ENCODE data around the gene CCDC60. TPM values are rescaled to one million over a fixed set of nuclear protein-coding genes. Genes with fewer than 3 reads are reported as not detected.

CCDC60 gene
- total RNA-seq, 1 experiment from 2014 or later = not detected

DNA sequence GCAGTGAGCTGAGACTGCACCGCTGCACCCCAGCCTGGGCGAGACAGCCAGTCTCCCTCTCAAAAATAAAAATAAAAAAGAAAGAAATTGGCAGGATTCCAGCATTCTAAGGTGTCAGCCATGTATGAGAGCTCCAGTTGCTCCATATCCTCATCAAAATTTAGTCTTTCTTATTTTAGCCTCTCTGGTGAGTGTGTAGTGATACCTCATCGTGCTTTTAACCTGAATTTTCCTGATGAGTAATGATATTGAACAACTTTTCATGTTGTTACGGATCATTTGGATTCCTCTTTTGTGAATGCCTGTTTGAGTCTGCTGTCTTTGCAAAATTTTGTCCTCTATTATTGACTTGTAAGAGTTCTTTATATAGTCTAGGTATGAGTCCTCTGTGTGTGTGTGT lies 28.5 kb downstream of the CCDC60 start:
- Histone ChIP-seq H3K4me3 (ENCODE audit: low read depth, low read length, poor library complexity, severe bottlenecking) (no peak overlapping the region), H3K4me1 (ENCODE audit: insufficient read depth, low read length, poor library complexity, severe bottlenecking) (no peaks in the 10 kb centered on the region), H3K36me3 (ENCODE audit: insufficient read depth, low read length, poor library complexity, severe bottlenecking) (no peaks in the 10 kb centered on the region), H3K27ac (ENCODE audit: low read depth, low read length, poor library complexity, severe bottlenecking) (no peak overlapping the region), H3K27me3 (replicated peaks; ENCODE audit: insufficient read depth, low read depth, low read length, poor library complexity) (peaks cover 6% of the 10 kb centered on the region), H3K9me3 (ENCODE audit: low read depth, low read length, poor library complexity, severe bottlenecking) (no peaks in the 10 kb centered on the region)
- no peak for DNase-seq (ENCODE audit: low spot score)
- intact Hi-C loops (cut with micrococcal nuclease; ENCODE audit: unreplicated experiment) = no loop called here
- no TSS peak for BruUV-seq (replicated peaks)
- CTCF ChIA-PET = no interaction called here
- TF ChIP-seq EZH2 (IDR thresholded peaks at IDR 0.05; ENCODE audit: borderline replicate concordance, low read depth, low read length, poor library complexity, severe bottlenecking) = no peak
- TF ChIP-seq, protein P1, sequence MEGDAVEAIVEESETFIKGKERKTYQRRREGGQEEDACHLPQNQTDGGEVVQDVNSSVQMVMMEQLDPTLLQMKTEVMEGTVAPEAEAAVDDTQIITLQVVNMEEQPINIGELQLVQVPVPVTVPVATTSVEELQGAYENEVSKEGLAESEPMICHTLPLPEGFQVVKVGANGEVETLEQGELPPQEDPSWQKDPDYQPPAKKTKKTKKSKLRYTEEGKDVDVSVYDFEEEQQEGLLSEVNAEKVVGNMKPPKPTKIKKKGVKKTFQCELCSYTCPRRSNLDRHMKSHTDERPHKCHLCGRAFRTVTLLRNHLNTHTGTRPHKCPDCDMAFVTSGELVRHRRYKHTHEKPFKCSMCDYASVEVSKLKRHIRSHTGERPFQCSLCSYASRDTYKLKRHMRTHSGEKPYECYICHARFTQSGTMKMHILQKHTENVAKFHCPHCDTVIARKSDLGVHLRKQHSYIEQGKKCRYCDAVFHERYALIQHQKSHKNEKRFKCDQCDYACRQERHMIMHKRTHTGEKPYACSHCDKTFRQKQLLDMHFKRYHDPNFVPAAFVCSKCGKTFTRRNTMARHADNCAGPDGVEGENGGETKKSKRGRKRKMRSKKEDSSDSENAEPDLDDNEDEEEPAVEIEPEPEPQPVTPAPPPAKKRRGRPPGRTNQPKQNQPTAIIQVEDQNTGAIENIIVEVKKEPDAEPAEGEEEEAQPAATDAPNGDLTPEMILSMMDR (conservative IDR thresholded peaks at IDR 0.05; ENCODE audit: low read depth, low read length) = no peak
- POLR2A ChIA-PET (ENCODE audit: low non-redundant PET) = no interaction called here

DNA sequence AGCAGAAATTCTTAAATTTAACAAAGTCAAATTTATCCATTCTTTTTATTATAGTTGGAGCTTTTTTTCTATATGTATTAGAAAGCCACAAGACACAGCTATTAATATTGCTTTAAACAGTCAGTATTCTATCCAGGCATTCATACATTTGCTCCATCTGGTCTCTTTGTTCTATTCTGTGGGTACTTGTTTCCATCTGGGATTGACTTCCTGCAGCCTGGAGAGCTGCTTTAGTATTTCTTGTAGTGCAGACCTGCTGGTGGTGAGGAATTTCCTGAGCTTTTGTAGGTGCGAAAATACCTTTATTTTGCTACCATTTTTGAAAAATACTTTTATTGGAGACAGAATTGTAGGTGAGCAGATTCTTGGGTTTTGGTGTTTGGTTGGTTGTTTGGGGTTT lies 29.0 kb downstream of the CCDC60 start:
- CTCF ChIA-PET = no interaction called here
- BruUV-seq (replicated peaks) = no TSS peak
- intact Hi-C loops (cut with micrococcal nuclease; ENCODE audit: unreplicated experiment) = no loop called here
- Histone ChIP-seq H3K4me3 (ENCODE audit: low read depth, low read length, poor library complexity, severe bottlenecking) (no peak overlapping the region), H3K9me3 (ENCODE audit: low read depth, low read length, poor library complexity, severe bottlenecking) (no peaks in the 10 kb centered on the region), H3K36me3 (ENCODE audit: insufficient read depth, low read length, poor library complexity, severe bottlenecking) (no peaks in the 10 kb centered on the region), H3K27ac (ENCODE audit: low read depth, low read length, poor library complexity, severe bottlenecking) (no peak overlapping the region), H3K4me1 (ENCODE audit: insufficient read depth, low read length, poor library complexity, severe bottlenecking) (no peaks in the 10 kb centered on the region), H3K27me3 (replicated peaks; ENCODE audit: insufficient read depth, low read depth, low read length, poor library complexity) (peaks cover 6% of the 10 kb centered on the region)
- DNase-seq (ENCODE audit: low spot score) = no peak
- POLR2A ChIA-PET (ENCODE audit: low non-redundant PET) = no interaction called here
- TF ChIP-seq, protein P1 (conservative IDR thresholded peaks at IDR 0.05; ENCODE audit: low read depth, low read length) = no peak
- no peak for TF ChIP-seq EZH2 (IDR thresholded peaks at IDR 0.05; ENCODE audit: borderline replicate concordance, low read depth, low read length, poor library complexity, severe bottlenecking)

DNA sequence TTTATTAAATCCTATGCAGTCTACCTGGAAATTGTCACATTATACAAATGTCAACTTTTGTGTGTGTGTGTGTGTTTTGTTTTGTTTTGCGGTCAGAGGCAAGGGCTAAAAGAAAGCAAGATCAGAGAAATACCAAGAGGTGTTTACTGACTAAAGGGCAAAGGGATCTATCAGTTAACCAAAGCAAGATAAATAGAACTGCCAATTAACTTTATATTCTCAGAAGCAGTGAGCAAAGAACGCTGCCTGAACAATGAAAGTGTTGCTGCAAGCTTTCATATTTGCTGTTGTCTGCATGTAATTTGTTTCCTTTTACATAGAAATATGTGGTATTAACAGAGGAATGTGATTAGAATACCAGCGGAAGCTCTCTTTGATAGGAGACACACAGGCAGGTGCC lies 30.9 kb downstream of the CCDC60 start:
- POLR2A ChIA-PET (ENCODE audit: low non-redundant PET) = no interaction called here
- TF ChIP-seq, protein P1 (conservative IDR thresholded peaks at IDR 0.05; ENCODE audit: low read depth, low read length) = no peak
- no peak for TF ChIP-seq EZH2 (IDR thresholded peaks at IDR 0.05; ENCODE audit: borderline replicate concordance, low read depth, low read length, poor library complexity, severe bottlenecking)
- Histone ChIP-seq H3K36me3 (ENCODE audit: insufficient read depth, low read length, poor library complexity, severe bottlenecking) (no peaks in the 10 kb centered on the region), H3K27ac (ENCODE audit: low read depth, low read length, poor library complexity, severe bottlenecking) (no peak overlapping the region), H3K4me3 (ENCODE audit: low read depth, low read length, poor library complexity, severe bottlenecking) (no peak overlapping the region), H3K4me1 (ENCODE audit: insufficient read depth, low read length, poor library complexity, severe bottlenecking) (peaks cover 13% of the 10 kb centered on the region), H3K9me3 (ENCODE audit: low read depth, low read length, poor library complexity, severe bottlenecking) (no peaks in the 10 kb centered on the region), H3K27me3 (replicated peaks; ENCODE audit: insufficient read depth, low read depth, low read length, poor library complexity) (peaks cover 6% of the 10 kb centered on the region)
- BruUV-seq (replicated peaks) = no TSS peak
- DNase-seq (ENCODE audit: low spot score) = no peak
- intact Hi-C loops (cut with micrococcal nuclease; ENCODE audit: unreplicated experiment) = no loop called here
- CTCF ChIA-PET = no interaction called here

Measured in A673 (cell line).